ENCODE data around the gene SLC4A11.

- no peak for TF ChIP-seq CTCF (IDR thresholded peaks at IDR 0.05 in 4 of 5, conservative IDR thresholded peaks at IDR 0.05 in 1 of 5)
- no peak for TF ChIP-seq POLR2A (IDR thresholded peaks at IDR 0.05)
These were observed 15.4 kb downstream of the SLC4A11 start for GRCh38 chr20:3223651-3223993.

Data from gastrocnemius medialis (tissue), 4 donors.